ENCODE measurements around the gene RSPH3.
"Not testable (repeated sequence)": the region's sequence is repeated elsewhere in the genome, so short reads cannot be mapped to it uniquely, and the experiment has no call there.

RSPH3 gene

DNA sequence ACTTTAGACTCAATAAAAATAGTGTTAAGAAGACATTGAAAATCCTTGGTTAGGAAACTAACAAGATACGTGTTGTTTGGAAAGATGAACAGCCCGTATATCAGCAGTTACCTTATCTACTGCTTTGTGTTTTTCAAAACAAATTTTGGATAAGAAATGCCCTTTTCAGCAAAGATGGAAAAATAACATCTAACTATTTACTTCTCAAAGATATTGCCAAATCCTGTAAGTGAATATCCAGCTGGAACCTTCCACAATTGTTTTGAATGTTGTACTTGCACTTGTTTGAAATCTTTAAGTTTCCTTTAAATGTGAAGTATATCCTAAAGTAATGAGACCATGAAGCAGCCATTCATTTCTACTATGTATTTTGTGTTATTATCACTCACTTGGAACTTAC is 30.2 kb upstream of the RSPH3 start:
- no peak overlapping the region for H3K27ac ChIP-seq
- DNase-seq (ENCODE audit: low read depth, low spot score) = no peak

GRCh38 chr6:159025224-159025623 is 25.2 kb upstream of the RSPH3 start:
- not testable (repeated sequence) for DNase-seq (ENCODE audit: low read depth, low spot score); H3K27ac ChIP-seq

DNA sequence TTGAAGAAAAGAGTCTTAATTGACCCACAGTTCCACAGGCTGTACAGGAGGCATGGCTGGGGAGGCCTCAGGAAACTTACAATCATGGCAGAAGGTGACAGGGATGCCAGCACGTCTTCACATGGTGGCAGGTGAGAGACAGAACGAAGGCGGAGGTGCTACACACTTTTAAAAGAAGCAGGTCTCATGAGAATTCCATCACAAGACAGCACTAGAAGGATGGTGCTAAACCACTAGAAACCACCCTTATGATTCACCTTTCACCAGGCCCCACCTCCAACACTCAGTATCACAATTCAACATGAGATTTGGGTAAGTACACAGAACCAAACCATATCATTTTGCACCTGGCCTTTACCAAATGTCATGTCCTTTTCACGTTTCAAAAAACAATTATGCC is 23.9 kb upstream of the RSPH3 start:
- no peak overlapping the region for H3K27ac ChIP-seq
- no peak for DNase-seq (ENCODE audit: low read depth, low spot score)

- no peak for DNase-seq (ENCODE audit: low read depth, low spot score)
- H3K27ac ChIP-seq = no peak overlapping the region
These were observed 20.0 kb upstream of the RSPH3 start for GRCh38 chr6:159020011-159020410.

GRCh38 chr6:159017757-159018559 is 18.0 kb upstream of the RSPH3 start:
- no peak for DNase-seq (ENCODE audit: low read depth, low spot score)
- no peak overlapping the region for H3K27ac ChIP-seq

DNA sequence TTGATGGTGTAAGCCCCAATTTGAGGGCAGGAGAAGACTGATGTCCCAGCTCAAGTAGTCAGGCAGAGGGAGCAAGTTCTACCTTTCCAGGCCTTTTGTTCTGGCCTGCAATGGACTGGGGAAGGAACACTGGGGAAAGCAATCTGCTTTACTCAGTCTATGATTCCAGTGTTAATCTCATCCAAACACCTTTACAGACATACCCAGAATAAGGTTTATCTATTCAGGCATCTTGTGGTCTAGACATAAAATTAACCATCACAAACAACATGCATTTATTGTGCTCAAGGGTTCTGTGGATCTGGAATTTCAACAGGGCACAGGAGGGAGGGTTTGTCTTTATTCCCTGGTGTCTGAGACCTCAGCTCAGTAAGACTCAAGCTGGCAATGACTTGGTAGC is 14.4 kb upstream of the RSPH3 start:
- no peak for DNase-seq (ENCODE audit: low read depth, low spot score)
- H3K27ac ChIP-seq = no peak overlapping the region

DNA sequence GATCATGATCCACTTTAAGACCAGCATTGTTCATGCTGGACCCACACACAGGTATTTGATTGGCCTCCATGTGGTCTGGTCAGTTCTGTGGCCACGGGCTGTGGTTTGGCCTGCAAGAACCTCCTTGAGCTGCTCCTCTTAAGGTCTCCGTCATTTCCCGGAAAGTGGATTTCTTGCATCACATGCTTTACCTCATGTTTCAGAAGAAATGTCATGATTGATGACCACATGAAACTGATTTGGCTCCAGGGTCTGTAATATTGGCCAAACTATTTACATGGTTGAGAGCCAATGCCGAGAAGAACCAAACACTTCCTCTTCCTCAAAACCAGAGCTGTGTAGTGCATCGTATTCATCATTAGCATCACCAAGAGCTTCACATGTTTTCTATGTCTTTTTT is 13.2 kb upstream of the RSPH3 start:
- no peak for DNase-seq (ENCODE audit: low read depth, low spot score)
- no peak overlapping the region for H3K27ac ChIP-seq

- DNase-seq (ENCODE audit: low read depth, low spot score) = no peak
- no peak overlapping the region for H3K27ac ChIP-seq
These were observed 12.2 kb upstream of the RSPH3 start for GRCh38 chr6:159012201-159012600.

GRCh38 chr6:159010037-159010612 is 10.1 kb upstream of the RSPH3 start:
- DNase-seq (ENCODE audit: low read depth, low spot score); H3K27ac ChIP-seq: not testable (repeated sequence)

DNA sequence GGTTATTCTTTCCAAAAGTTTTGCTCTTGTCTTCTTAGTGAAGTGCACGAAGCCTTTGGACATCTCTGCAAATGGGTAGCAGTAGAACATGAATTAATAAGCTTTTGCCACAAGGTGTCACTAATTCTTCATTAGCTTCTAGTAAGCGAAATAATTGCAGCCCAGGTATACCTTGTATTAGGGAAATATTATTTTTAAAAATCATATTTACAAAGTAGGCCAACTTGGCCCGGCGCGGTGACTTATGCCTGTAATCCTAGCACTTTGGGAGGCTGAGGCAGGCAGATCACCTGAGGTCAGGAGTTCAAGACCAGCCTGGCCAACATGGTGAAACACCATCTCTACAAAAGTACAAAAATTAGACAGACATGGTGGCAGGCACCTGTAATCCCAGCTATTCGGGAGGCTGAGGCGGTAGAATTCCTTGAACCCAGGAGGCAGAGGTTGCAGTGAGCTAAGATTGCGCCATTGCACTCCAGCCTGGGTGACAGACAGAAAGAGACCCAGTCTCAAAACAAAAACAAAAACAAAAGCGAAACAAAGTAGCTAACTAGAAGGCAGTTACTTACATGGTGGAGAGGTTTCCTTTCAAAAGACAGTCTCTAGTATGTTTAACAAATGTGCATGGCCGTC is 8.8 kb upstream of the RSPH3 start:
- no peak for DNase-seq (ENCODE audit: low read depth, low spot score)
- no peak overlapping the region for H3K27ac ChIP-seq

- no peak overlapping the region for H3K27ac ChIP-seq
- no peak for DNase-seq (ENCODE audit: low read depth, low spot score)
These were observed 7.5 kb upstream of the RSPH3 start for GRCh38 chr6:159007510-159007909.

DNA sequence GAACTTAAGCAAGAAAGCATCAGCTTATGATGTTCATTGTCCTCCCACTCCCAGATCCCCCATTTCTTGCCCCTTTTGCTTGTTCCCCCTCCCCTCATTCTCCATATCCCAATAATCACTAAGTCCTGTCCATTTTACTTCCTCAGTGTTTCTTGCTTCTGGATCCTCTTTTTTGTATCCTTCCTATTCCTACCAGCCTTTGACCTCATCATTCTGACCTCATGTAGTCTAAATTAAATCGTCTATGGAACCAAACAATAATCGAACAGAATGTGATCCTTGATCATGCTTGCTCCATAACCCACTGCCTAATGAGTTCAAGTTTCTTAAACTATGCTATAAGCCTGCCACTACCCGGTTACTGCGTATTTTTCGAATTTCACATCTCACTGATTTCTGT is 5.4 kb upstream of the RSPH3 start:
- no peak for DNase-seq (ENCODE audit: low read depth, low spot score)
- no peak overlapping the region for H3K27ac ChIP-seq

- no peak overlapping the region for H3K27ac ChIP-seq
- DNase-seq (ENCODE audit: low read depth, low spot score) = no peak
These were observed 4.6 kb upstream of the RSPH3 start for GRCh38 chr6:159004592-159004991.

GRCh38 chr6:159002432-159003155 is 2.6 kb upstream of the RSPH3 start:
- peak overlapping the region; percentile 57 for H3K27ac ChIP-seq

DNA sequence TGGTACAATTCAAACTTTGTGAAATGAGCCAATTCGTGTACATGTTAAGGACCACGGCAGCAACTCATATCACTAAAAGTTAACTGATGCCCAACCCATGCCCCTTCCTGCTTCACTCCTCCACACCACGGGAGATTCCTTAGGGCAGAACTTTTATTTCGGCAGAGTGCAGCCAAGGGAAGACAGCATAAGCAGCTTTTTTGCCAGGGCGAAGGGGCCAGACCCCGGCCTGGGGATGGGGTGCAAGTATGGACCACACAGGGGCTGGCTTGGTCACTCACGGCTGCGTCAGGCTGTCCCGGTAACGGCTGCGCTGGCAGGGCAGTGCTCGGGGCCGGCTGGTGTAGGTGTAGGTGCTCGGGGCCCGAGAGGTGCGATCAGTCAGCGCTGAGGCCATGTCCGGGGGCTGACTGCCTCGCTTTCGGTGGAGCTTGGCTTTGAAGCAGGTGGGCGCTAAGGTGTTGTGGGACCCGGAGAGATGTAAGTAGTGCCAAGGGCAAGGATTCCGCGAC is 792 bp downstream of the RSPH3 start:
- H3K27ac ChIP-seq = peak overlapping the region; percentile 93
- no peak for DNase-seq (ENCODE audit: low read depth, low spot score)

More at GRCh38 chr6:159002432-159003155, 2.6 kb upstream of the RSPH3 start:
- DNase-seq (ENCODE audit: low read depth, low spot score) = no peak

DNA sequence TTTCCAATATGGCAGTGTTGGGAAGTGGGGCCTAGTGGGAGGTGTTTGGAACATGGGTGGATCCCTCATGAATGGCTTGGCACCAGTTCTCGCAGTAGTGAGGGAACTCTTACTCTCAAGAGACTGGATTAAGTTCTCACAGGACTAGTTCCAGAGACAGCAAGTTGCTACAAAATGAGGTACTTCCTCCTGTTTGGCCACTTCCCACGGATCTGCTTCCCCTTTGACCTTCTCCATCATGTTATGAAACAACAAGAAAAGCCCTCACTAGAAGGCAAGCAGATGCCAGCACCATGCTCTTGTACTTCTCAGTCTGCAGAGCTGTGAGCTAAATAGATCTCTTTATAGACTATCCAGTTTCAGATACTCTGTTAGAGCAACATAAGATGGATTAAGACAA is 3.1 kb downstream of the RSPH3 start:
- no peak for DNase-seq (ENCODE audit: low read depth, low spot score)
- H3K27ac ChIP-seq = no peak overlapping the region

- H3K27ac ChIP-seq = no peak overlapping the region
- no peak for DNase-seq (ENCODE audit: low read depth, low spot score)
These were observed 6.4 kb downstream of the RSPH3 start for GRCh38 chr6:158993639-158994038.

DNA sequence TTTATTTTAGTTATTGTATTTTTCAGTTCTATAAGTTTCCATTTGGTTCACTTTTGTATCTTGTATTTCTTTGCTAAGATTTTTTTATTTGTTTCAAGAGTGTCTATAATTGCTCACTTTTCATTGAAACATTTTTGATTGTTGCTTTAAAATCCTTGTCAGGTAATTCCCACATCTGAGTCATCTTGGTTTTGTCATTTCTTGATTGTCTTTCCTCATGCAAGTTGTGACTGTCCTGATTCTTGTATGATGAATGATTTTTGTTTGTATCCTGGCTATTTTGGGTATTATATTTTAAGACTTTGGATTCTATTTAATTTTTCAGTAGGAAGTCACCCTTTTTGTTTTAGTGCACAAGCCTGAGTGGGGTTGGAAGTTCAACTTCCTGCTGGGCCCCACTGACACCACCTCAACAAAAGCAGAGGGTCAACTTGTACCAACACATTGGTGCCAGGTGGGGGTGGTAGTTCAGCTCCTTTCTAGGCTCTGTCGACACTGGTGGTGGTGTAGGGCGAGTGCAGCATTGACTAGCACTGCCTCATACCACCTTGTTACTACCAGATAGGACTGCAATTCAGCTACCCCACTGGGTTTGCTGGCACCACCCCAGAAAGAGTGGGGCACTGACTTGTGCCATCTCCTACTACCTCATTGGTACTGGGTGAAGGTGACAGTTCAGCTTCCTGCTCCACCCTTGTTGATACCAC is 8.8 kb downstream of the RSPH3 start:
- DNase-seq (ENCODE audit: low read depth, low spot score) = no peak
- H3K27ac ChIP-seq = peak overlapping the region; percentile 70

GRCh38 chr6:158989711-158990110 is 10.3 kb downstream of the RSPH3 start:
- DNase-seq (ENCODE audit: low read depth, low spot score); H3K27ac ChIP-seq: not testable (repeated sequence)

GRCh38 chr6:158988477-158988876 is 11.5 kb downstream of the RSPH3 start:
- H3K27ac ChIP-seq = no peak overlapping the region
- no peak for DNase-seq (ENCODE audit: low read depth, low spot score)

Data from epithelial cell of prostate (primary cell).